PC-3 (cell line): ENCODE measurements around the gene BTG4. TPM values are rescaled to one million over a fixed set of nuclear protein-coding genes. Genes with fewer than 3 reads are reported as not detected.

Experiments
- ATAC-seq: fragments of 200-7000 bp; cut with Tn5 transposase; 2 replicates; pipeline ENCODE4 v1.9.1; 2020; ENCODE audit warnings: mild to moderate bottlenecking, moderate library complexity
- BruUV-seq: library from RNA; stranded (reverse); fragments of 400-500 nt; replicated peaks from 2 replicates; lab custom pipeline; 2021; lab: Mats Ljungman, UMichigan
- CTCF ChIA-PET: fragments of 300-600 bp; sonication (Branson Sonifier 250); formaldehyde crosslinking; loops from one replicate; lab custom pipeline; 2022; ENCODE audit warnings: antibody characterized with exemption; lab: Charles Lee
- POLR2A ChIA-PET: fragments of 300-600 bp; sonication (Branson Sonifier 250); formaldehyde crosslinking; loops from one replicate; lab custom pipeline; 2022; ENCODE audit warnings: antibody characterized with exemption; ENCODE audit not compliant: unreplicated experiment; lab: Charles Lee
- DNase-seq: peaks from one replicate; pipeline ENCODE4 v3.0.0-alpha.2; 2015
- H2AFZ ChIP-seq: fragments of 300-600 bp; sonication (generic); 2 replicates; pipeline ENCODE4 v1.6.0; 2016; ENCODE audit warnings: antibody characterized with exemption, low read length
- H3F3A ChIP-seq: fragments of 300-600 bp; sonication (generic); one replicate; pipeline ENCODE4 v1.6.0; 2017; ENCODE audit warnings: antibody characterized with exemption, low read length, control low read depth, mild to moderate bottlenecking; ENCODE audit not compliant: unreplicated experiment
- H3K27ac ChIP-seq: fragments of 300-600 bp; sonication (generic); 2 replicates; pipeline ENCODE4 v1.5.1; 2016; ENCODE audit warnings: mild to moderate bottlenecking, low read length
- H3K27me3 ChIP-seq: fragments of 300-600 bp; sonication (generic); 2 replicates; pipeline ENCODE4 v1.6.1; 2016; ENCODE audit warnings: low read length, mixed read lengths
- H3K36me3 ChIP-seq: fragments of 300-600 bp; sonication (generic); 2 replicates; pipeline ENCODE4 v1.6.1; 2016; ENCODE audit warnings: low read depth, mixed run types, low read length, mixed read lengths
- H3K4me1 ChIP-seq: fragments of 300-600 bp; sonication (generic); 2 replicates; pipeline ENCODE4 v1.5.1; 2016; ENCODE audit warnings: low read length; ENCODE audit not compliant: insufficient read depth
- H3K4me2 ChIP-seq: fragments of 300-600 bp; sonication (generic); 2 replicates; pipeline ENCODE4 v1.6.0; 2016; ENCODE audit warnings: low read length
- H3K4me3 ChIP-seq: fragments of 300-600 bp; sonication (generic); 2 replicates; pipeline ENCODE4 v1.5.1; 2016; ENCODE audit warnings: mild to moderate bottlenecking, low read length, mixed read lengths
- H3K79me2 ChIP-seq: fragments of 300-600 bp; sonication (generic); 2 replicates; pipeline ENCODE4 v1.6.1; 2017; ENCODE audit warnings: low read length, mixed read lengths
- H3K9ac ChIP-seq: fragments of 300-600 bp; sonication (generic); 2 replicates; pipeline ENCODE4 v1.6.0; 2016; ENCODE audit warnings: mild to moderate bottlenecking, low read length
- H3K9me2 ChIP-seq: fragments of 300-600 bp; sonication (generic); replicated peaks from 2 replicates; pipeline ENCODE4 v1.6.1; 2016; ENCODE audit warnings: mixed run types, low read length, mixed read lengths
- H3K9me3 ChIP-seq: fragments of 300-600 bp; sonication (generic); 2 replicates; pipeline ENCODE4 v1.6.1; 2016; ENCODE audit warnings: low read length, mixed read lengths
- H4K20me1 ChIP-seq: fragments of 300-600 bp; sonication (generic); 2 replicates; pipeline ENCODE4 v1.6.1; 2016; ENCODE audit warnings: low read length, mixed read lengths
- CTCF ChIP-seq: fragments of 300-600 bp; sonication (generic); conservative IDR thresholded peaks from 2 replicates; pipeline ENCODE4 v1.5.1; 2017; ENCODE audit warnings: antibody characterized with exemption, low read depth, mild to moderate bottlenecking, low read length
- EZH2 ChIP-seq: fragments of 300-600 bp; sonication (generic); IDR thresholded peaks from one replicate; pipeline ENCODE4 v1.6.1; 2017; ENCODE audit warnings: antibody characterized with exemption, mild to moderate bottlenecking, low read length; ENCODE audit not compliant: unreplicated experiment
- EZH2phosphoT487 ChIP-seq: fragments of 300-600 bp; sonication (generic); IDR thresholded peaks from 2 replicates; pipeline ENCODE4 v1.6.1; 2018; ENCODE audit warnings: mild to moderate bottlenecking, antibody characterized with exemption, low read length, borderline replicate concordance
- intact Hi-C: fragments of 100-400 bp; cut with micrococcal nuclease; formaldehyde crosslinking; loops from 2 replicates; pipeline ENCODE4 v1.9.0; 2023
- total RNA-seq: library from RNA; depleted of rRNA; stranded (reverse); fragments of >200 nt; gene quantifications from 2 replicates; pipeline ENCODE4 v1.2.3, GENCODE V29; 2014

The BTG4 gene
- total RNA-seq, 1 experiment from 2014 or later = not detected

- ATAC-seq (no peak), DNase-seq (no peak)
- POLR2A ChIA-PET = no interaction called here
- Histone ChIP-seq H4K20me1 (no peaks in the 10 kb centered on the region), H2AFZ (no peak overlapping the region), H3K27me3 (no peaks in the 10 kb centered on the region), H3K9me2 (no peaks in the 10 kb centered on the region), H3K9me3 (no peaks in the 10 kb centered on the region), H3K79me2 (no peaks in the 10 kb centered on the region), H3K4me2 (no peak overlapping the region), H3K9ac (no peak overlapping the region), H3K27ac (no peak overlapping the region), H3F3A (no peaks in the 10 kb centered on the region), H3K4me3 (no peak overlapping the region), H3K4me1 (peaks cover 6% of the 10 kb centered on the region), H3K36me3 (no peaks in the 10 kb centered on the region)
- intact Hi-C loops = no loop called here
- BruUV-seq = no TSS peak
- CTCF ChIA-PET = interaction anchor here (0.6 kb wide), 1 partner anchor 70 kb away, joined by 3 read pairs; no protein-coding TSS in a partner anchor
- TF ChIP-seq EZH2 = no peak
- no peak for TF ChIP-seq EZH2phosphoT487
- TF ChIP-seq CTCF = no peak
These were observed 55.9 kb downstream of the BTG4 start for GRCh38 chr11:111456086-111456858.

- DNase-seq (no peak), ATAC-seq (peak; percentile 10)
- no peaks in the 10 kb centered on the region for H3K79me2 ChIP-seq
- H3K9me3 ChIP-seq = no peaks in the 10 kb centered on the region
- H3F3A ChIP-seq = no peaks in the 10 kb centered on the region
- no peaks in the 10 kb centered on the region for H3K36me3 ChIP-seq
- no peak overlapping the region for H3K4me3 ChIP-seq
- no peaks in the 10 kb centered on the region for H3K27me3 ChIP-seq
- H3K27ac ChIP-seq = no peak overlapping the region
- H3K9ac ChIP-seq = no peak overlapping the region
- peak overlapping the region; percentile 81 for H2AFZ ChIP-seq
- POLR2A ChIA-PET = no interaction called here
- CTCF ChIA-PET = interaction anchor here (0.6 to 1.6 kb wide), 9 partner anchors 71 to 311 kb away, joined by 3 to 8 read pairs (median 3); partner anchors contain the start of gene PPP2R1B
- BruUV-seq = no TSS peak
- intact Hi-C loops = no loop called here
- no peak for TF ChIP-seq EZH2
- TF ChIP-seq EZH2phosphoT487 = no peak
- no peak for TF ChIP-seq CTCF
- H3K4me1 ChIP-seq = peaks cover 6% of the 10 kb centered on the region
- H4K20me1 ChIP-seq = no peaks in the 10 kb centered on the region
- H3K9me2 ChIP-seq = no peaks in the 10 kb centered on the region
- H3K4me2 ChIP-seq = no peak overlapping the region
These were observed 56.7 kb downstream of the BTG4 start for GRCh38 chr11:111455291-111456085.
